Measurements from ENCODE around the gene FREY1. TPM values are rescaled to one million over a fixed set of nuclear protein-coding genes. Genes with fewer than 3 reads are reported as not detected.

Gene FREY1
- total RNA-seq, 1 donor from 2014 or later, result 1.1 TPM

DNA sequence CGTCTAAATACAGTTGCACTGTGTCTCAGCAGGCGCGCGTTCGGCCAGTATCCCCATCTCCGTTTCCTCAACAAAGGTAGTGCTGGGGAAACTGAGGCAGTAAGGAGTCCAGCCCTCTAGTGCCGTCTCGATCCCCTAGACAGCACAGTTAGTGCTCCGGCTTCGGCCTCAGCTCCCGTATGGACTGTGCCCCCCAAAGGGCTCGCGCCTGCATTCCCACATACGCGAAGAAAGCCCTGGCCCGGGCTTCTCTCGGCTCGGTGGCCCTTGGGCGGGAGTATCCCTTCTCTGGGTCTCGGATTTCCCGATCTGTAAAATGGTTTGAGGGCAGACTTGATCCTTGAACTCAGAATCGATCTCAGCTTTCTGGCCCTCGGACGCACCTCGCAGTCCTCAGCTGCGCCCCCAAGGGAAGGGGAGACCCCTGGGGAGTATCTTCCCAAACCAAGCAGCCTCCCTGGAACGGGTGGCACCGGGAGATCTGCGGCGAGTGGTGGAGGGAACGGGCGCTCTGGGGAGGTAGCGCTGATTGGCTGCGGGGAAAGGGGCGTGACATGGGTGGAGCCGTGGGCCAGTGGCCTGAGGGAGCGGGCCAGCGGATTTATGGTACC is 11.4 kb upstream of the FREY1 start:
- TF ChIP-seq, protein P1, sequence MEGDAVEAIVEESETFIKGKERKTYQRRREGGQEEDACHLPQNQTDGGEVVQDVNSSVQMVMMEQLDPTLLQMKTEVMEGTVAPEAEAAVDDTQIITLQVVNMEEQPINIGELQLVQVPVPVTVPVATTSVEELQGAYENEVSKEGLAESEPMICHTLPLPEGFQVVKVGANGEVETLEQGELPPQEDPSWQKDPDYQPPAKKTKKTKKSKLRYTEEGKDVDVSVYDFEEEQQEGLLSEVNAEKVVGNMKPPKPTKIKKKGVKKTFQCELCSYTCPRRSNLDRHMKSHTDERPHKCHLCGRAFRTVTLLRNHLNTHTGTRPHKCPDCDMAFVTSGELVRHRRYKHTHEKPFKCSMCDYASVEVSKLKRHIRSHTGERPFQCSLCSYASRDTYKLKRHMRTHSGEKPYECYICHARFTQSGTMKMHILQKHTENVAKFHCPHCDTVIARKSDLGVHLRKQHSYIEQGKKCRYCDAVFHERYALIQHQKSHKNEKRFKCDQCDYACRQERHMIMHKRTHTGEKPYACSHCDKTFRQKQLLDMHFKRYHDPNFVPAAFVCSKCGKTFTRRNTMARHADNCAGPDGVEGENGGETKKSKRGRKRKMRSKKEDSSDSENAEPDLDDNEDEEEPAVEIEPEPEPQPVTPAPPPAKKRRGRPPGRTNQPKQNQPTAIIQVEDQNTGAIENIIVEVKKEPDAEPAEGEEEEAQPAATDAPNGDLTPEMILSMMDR (IDR thresholded peaks at IDR 0.05; ENCODE audit: unreplicated experiment), result no peak
- H3K4me1 Mint-ChIP-seq (ENCODE audit: unreplicated experiment), result peaks cover 22% of the 10 kb centered on the region
- DNase-seq (ENCODE audit: low spot score), result peak; percentile 78
- no peaks in the 10 kb centered on the region for H3K9me3 Mint-ChIP-seq (ENCODE audit: unreplicated experiment)
- H3K27ac Mint-ChIP-seq (ENCODE audit: unreplicated experiment), result peak overlapping the region; percentile 92
- H3K4me3 Mint-ChIP-seq (ENCODE audit: unreplicated experiment), result peak overlapping the region; percentile 95
- no peaks in the 10 kb centered on the region for H3K36me3 Mint-ChIP-seq (ENCODE audit: low read depth, unreplicated experiment)
- H3K27me3 Mint-ChIP-seq (ENCODE audit: unreplicated experiment), result peaks cover 29% of the 10 kb centered on the region

DNA sequence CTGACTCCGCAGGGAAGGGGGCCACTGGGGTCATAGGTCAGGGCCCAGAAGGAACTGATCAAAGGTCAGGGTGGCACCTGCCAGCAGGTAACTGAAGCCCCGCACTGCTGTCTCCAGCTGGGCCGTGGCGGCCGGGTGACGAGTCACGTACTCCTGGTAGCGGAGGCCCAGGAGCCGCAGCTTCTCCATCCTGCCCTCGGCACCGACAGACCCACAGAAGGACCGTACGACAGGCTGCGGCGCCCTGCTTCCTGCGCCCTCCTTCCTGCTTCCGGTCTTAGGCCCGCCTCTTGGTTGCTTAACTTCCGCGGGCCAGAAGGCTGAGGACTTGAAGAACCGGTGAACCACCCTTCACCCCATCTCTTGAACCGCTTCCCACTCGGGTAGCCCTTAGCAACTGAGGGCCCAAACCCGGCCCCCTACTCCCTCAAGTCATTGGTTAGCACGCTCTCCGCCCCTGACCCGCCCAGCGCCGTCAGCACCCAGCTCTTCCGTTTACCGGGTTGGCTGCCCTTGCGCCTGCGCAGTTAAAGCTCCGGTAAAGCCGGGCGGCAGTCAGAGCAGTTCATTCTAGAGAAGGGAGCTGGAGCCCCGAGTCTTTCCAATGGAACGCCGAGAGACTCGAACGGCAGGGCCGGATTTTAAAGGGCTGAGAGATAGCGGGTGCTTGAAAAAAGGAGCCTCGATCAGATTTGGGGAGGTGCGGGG is 10.7 kb upstream of the FREY1 start, which contains the start of gene PEX16:
PEX16 (minus strand) TSS at position 255 of the 708 bp plus-strand sequence; CDS start at position 189, 66 bp downstream.
- Mint-ChIP-seq H3K36me3 (ENCODE audit: low read depth, unreplicated experiment) (no peaks in the 10 kb centered on the region), H3K4me1 (ENCODE audit: unreplicated experiment) (peaks cover 19% of the 10 kb centered on the region), H3K27ac (ENCODE audit: unreplicated experiment) (peak within 1 kb of the TSS; percentile 92), H3K9me3 (ENCODE audit: unreplicated experiment) (no peaks in the 10 kb centered on the region), H3K4me3 (ENCODE audit: unreplicated experiment) (peak within 1 kb of the TSS; percentile 95), H3K27me3 (ENCODE audit: unreplicated experiment) (peaks cover 26% of the 10 kb centered on the region)
- TF ChIP-seq, protein P1 (IDR thresholded peaks at IDR 0.05; ENCODE audit: unreplicated experiment), result no peak
- DNase-seq (ENCODE audit: low spot score), result peak; percentile 92

DNA sequence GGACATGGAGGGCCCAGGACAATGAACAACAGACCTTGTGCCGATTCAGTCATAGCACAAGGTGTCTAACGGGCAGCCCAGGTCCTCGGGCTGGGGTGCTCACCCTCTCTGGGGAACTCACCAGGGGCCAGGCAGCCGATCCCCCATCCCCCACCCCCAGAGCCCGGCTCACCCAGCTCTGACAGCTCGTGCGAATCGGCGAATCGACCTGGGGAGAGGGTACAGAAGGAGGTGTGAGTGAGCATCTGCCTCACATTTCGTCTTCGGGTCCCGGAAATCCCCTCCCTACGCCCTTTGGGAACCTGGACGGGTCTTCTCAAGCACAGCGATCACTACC is 10.2 kb upstream of the FREY1 start:
- Mint-ChIP-seq H3K4me1 (ENCODE audit: unreplicated experiment) (peaks cover 19% of the 10 kb centered on the region), H3K4me3 (ENCODE audit: unreplicated experiment) (peak overlapping the region; percentile 95), H3K27ac (ENCODE audit: unreplicated experiment) (peak overlapping the region; percentile 92), H3K36me3 (ENCODE audit: low read depth, unreplicated experiment) (no peaks in the 10 kb centered on the region), H3K27me3 (ENCODE audit: unreplicated experiment) (peaks cover 26% of the 10 kb centered on the region), H3K9me3 (ENCODE audit: unreplicated experiment) (no peaks in the 10 kb centered on the region)
- TF ChIP-seq, protein P1 (IDR thresholded peaks at IDR 0.05; ENCODE audit: unreplicated experiment), result no peak
- no peak for DNase-seq (ENCODE audit: low spot score)

DNA sequence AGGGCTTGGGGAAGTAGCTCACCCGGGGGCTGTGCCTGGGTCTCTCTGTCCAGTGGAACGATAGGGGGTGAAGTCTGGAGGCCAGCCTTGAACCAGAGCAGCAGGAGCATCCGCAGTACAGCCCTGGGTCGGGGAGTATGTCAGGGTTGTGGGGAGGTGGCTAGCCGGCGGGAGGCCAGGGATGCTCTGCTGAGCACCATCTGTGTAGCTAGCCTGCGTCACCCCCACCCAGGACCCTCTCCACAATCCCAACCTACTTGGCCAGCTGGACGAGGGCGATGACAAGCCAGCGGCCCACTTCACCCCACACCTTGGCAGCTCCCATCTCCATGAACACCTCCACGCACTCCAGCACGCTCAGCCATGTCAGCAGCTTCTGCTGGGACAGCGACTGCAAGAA is 8.4 kb upstream of the FREY1 start:
- DNase-seq (ENCODE audit: low spot score), result no peak
- no peak overlapping the region for H3K27ac Mint-ChIP-seq (ENCODE audit: unreplicated experiment)
- H3K4me1 Mint-ChIP-seq (ENCODE audit: unreplicated experiment), result peaks cover 16% of the 10 kb centered on the region
- no peaks in the 10 kb centered on the region for H3K36me3 Mint-ChIP-seq (ENCODE audit: low read depth, unreplicated experiment)
- H3K9me3 Mint-ChIP-seq (ENCODE audit: unreplicated experiment), result no peaks in the 10 kb centered on the region
- H3K27me3 Mint-ChIP-seq (ENCODE audit: unreplicated experiment), result peaks cover 22% of the 10 kb centered on the region
- TF ChIP-seq, protein P1 (IDR thresholded peaks at IDR 0.05; ENCODE audit: unreplicated experiment), result no peak
- H3K4me3 Mint-ChIP-seq (ENCODE audit: unreplicated experiment), result no peak overlapping the region

Measured in endothelial cell (in vitro differentiated cells).